ENCODE data around the gene LGALS7. TPM values are rescaled to one million over a fixed set of nuclear protein-coding genes. Genes with fewer than 3 reads are reported as not detected.

Gene LGALS7
- total RNA-seq, 4 donors from 2014 or later, result not detected

GRCh38 chr19:38726761-38727301 lies 46.5 kb downstream of the LGALS7 start:
- H3K4me3 ChIP-seq, result no peak overlapping the region
- H3K9me3 ChIP-seq, result no peaks in the 10 kb centered on the region
- H3K27ac ChIP-seq, result peak overlapping the region in 2 of 4 donors; percentile 26 to 66
- H3K27me3 ChIP-seq, result no peaks in the 10 kb centered on the region
- peaks cover 4 to 83% (median 20%) of the 10 kb centered on the region in 4 donors for H3K4me1 ChIP-seq
- TF ChIP-seq CTCF (IDR thresholded peaks at IDR 0.05), result no peak
- TF ChIP-seq EP300 (IDR thresholded peaks at IDR 0.05), result no peak
- H3K36me3 ChIP-seq, result peaks cover 7 to 95% (median 41%) of the 10 kb centered on the region in 3 donors
- DNase-seq (ENCODE audit: low spot score in 2 of 2), result no peak
- 78 to 82% methylated on average over 30 of the region's 30 CpGs for WGBS, 2 donors

GRCh38 chr19:38726284-38726673 lies 47.0 kb downstream of the LGALS7 start:
- no peak for DNase-seq (ENCODE audit: low spot score in 2 of 2)
- peaks cover 9 to 86% (median 24%) of the 10 kb centered on the region in 4 donors for H3K4me1 ChIP-seq
- H3K27me3 ChIP-seq, result no peaks in the 10 kb centered on the region
- H3K36me3 ChIP-seq, result peaks cover 7 to 98% (median 41%) of the 10 kb centered on the region in 3 donors
- H3K9me3 ChIP-seq, result no peaks in the 10 kb centered on the region
- peak overlapping the region in 2 of 4 donors; percentile 26 to 66 for H3K27ac ChIP-seq
- 70 to 83% methylated on average over 6 of the region's 6 CpGs for WGBS, 2 donors
- no peak overlapping the region for H3K4me3 ChIP-seq
- TF ChIP-seq EP300 (IDR thresholded peaks at IDR 0.05), result no peak
- TF ChIP-seq POLR2A (IDR thresholded peaks at IDR 0.05), result no peak
- TF ChIP-seq CTCF (IDR thresholded peaks at IDR 0.05), result no peak

GRCh38 chr19:38725469-38726283 lies 47.6 kb downstream of the LGALS7 start:
- Histone ChIP-seq H3K27ac (peak overlapping the region in 2 of 4 donors; percentile 26 to 66), H3K4me1 (peaks cover 9 to 90% (median 30%) of the 10 kb centered on the region in 4 donors), H3K27me3 (no peaks in the 10 kb centered on the region), H3K4me3 (no peak overlapping the region), H3K36me3 (peaks cover 7 to 96% (median 38%) of the 10 kb centered on the region in 3 donors), H3K9me3 (no peaks in the 10 kb centered on the region)
- TF ChIP-seq EP300 (IDR thresholded peaks at IDR 0.05), result no peak
- TF ChIP-seq POLR2A (IDR thresholded peaks at IDR 0.05), result no peak
- 92 to 93% methylated on average over 17 to 20 of the region's 21 CpGs for WGBS, 2 donors
- no peak for DNase-seq (ENCODE audit: low spot score in 2 of 2)

- Histone ChIP-seq H3K27ac (peak overlapping the region; percentile 75 to 92 (median 87)), H3K36me3 (peaks cover 7 to 93% (median 35%) of the 10 kb centered on the region in 3 donors), H3K27me3 (no peaks in the 10 kb centered on the region), H3K4me1 (peaks cover 9 to 93% (median 44%) of the 10 kb centered on the region in 4 donors), H3K4me3 (no peak overlapping the region), H3K9me3 (no peaks in the 10 kb centered on the region)
- TF ChIP-seq POLR2A (IDR thresholded peaks at IDR 0.05) (no peak), EP300 (IDR thresholded peaks at IDR 0.05) (no peak), CTCF (IDR thresholded peaks at IDR 0.05) (no peak)
- no peak for DNase-seq (ENCODE audit: low spot score in 2 of 2)
- WGBS, 2 donors, result 85 to 88% methylated on average over 15 to 36 of the region's 42 CpGs
Measured at GRCh38 chr19:38723990-38724854, 49.1 kb downstream of the LGALS7 start.

GRCh38 chr19:38723606-38723965 lies 49.7 kb downstream of the LGALS7 start:
- H3K27ac ChIP-seq, result peak overlapping the region; percentile 75 to 92 (median 87)
- 48 to 57% methylated on average over 9 to 10 of the region's 11 CpGs for WGBS, 2 donors
- DNase-seq (ENCODE audit: low spot score in 2 of 2), result no peak
- H3K27me3 ChIP-seq, result no peaks in the 10 kb centered on the region
- TF ChIP-seq EP300 (IDR thresholded peaks at IDR 0.05) (no peak), CTCF (IDR thresholded peaks at IDR 0.05) (no peak), POLR2A (IDR thresholded peaks at IDR 0.05) (no peak)
- no peaks in the 10 kb centered on the region for H3K9me3 ChIP-seq
- H3K4me3 ChIP-seq, result no peak overlapping the region
- H3K4me1 ChIP-seq, result peaks cover 9 to 93% (median 49%) of the 10 kb centered on the region in 4 donors
- H3K36me3 ChIP-seq, result peaks cover 7 to 93% (median 35%) of the 10 kb centered on the region in 3 donors

Data from tibial nerve (tissue), 4 donors.